ENCODE data around the gene BIRC6.
"Not testable (repeated sequence)": the region's sequence is repeated elsewhere in the genome, so short reads cannot be mapped to it uniquely, and the experiment has no call there.

BIRC6 gene

DNA sequence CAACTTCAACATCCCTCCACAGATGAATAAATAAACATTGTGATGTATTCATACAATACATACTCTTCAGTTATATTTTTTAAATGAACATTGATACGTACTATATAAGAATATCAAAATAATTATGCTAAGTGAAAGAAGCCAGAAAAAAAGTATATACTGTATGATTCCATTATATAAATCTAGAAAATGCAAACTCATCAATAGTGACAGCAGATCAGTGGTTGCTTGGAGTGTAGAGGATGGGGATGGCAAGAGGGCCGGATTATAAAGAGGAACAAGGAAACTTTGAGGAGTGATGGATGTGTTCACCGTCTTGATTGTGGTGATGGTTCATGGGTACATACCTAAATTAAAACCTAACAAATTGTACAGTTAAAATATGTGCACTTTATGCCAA, 268.0 kb downstream of the BIRC6 start:
- no peak for DNase-seq

DNA sequence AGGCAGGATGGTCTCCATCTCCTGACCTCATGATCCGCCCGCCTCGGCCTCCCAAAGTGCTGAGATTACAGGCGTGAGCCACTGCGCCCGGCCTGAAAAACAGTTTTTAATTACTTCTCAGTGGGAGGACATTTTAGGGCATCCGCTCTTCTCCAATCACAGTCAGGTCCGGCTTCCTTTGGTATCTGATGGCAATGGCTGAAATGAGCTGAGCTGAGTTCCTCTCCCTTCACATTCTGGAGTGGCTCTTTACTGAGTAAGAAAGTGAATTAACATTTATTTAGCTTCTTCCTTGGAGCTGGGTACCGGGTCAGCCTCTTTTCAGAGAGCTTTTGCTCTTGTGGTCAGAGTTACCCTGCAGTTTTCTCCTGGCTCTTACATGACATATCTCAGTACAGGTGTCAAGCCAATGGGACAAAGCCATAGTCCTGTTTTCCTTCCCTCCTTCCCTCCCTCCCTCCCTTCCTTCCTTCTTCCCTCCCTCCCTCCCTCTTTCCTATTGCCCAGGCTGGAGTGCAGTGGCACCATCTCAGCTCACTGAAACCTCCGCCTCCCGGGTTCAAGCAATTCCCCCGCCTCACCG, 269.9 kb downstream of the BIRC6 start:
- no peak for DNase-seq

DNA sequence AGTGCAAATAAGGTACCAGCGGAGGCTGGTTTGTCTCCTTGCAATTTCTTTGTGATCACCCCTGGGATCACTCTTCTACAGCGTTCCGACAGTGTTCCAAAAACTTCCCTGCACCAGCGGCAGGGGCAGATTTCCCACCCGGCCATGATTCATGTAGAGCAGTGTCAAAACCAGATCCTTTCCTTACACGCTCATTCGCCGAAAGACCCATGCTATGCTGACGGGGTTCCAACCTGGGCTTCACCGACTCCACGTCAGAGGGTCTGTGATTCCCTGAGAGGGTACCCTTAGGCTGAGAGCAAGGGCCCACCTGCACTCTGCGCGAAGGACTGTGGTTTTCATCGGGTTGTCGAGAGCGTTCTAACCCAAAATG, 270.6 kb downstream of the BIRC6 start:
- peak; percentile 63 for DNase-seq

DNA sequence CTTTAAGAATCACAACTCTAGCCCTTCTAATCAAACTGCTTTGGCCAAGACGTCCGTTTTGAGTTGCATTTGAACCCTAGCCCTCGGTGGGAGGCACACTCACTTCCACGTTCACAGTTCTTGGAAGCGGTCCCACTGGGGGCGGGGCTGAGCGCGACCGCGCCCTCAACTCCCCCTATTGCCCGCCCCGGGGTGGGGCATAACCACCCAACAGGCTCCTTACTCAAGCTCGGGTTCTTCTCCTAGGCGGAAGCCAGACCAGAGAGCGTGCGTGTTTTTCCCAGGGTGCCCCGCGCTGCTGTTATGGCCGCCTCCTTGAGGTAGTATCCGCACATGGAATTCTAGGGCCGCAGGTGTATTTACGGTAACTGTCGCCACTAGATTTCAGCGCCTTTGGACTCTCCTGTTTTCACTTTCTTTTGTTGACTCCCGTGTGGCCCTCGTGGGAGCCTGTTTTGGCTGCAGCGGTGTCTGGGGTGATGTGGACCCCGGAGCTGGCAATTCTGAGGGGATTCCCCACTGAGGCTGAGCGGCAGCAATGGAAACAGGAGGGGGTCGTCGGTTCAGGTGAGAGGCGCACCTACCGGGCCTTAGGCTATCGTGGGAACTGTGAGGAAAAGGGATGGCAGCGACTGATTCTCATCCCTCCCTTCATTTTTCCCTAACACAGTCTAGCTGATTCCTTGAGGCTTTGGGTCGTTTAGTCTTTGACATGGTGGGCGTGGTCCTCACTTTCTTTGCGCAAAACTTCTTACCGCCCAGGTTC, 271.2 kb downstream of the BIRC6 start, which contains the start of gene TTC27:
TTC27 (plus strand) TSS at position 237 of the 766 bp plus-strand sequence; CDS start at position 480, 243 bp downstream.
- DNase-seq: peak; percentile 96

DNA sequence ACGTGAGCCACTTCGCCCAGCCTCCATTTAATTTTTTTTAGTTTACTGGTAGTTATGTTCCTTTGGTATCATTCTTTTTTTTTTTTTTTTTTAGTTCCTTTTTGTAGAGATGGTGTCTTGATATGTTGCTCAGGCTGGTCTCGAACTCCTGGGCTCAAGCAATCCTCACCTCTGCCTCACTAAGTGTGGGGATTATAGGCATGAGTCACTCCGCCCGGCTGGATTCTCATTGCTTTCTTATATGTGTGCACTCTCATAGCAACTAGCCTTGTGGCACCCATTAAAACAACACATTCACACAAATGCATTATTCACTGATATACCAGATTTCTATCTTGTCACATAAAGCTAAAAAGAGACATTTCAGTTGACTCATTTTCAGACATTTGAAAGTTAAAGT, 275.3 kb downstream of the BIRC6 start:
- peak; percentile 44 for DNase-seq

DNA sequence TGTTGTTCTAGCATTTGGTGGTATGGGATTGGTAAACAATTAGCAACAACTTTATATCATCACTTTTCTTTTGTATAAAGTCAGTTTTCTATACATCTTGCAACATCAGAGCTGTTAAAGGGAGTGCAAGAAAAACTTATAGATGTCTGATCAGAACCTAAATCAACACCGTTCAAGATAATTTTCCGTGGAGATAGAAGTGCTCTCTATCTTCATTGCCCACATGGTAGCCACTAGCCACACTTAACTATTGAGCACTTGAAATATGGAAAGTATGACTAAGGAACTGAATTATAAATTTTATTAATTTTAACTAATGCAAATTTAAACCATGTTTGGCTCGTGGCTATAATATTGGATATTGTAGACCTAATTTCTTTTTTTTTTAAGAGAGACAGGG, 276.2 kb downstream of the BIRC6 start:
- no peak for DNase-seq

DNA sequence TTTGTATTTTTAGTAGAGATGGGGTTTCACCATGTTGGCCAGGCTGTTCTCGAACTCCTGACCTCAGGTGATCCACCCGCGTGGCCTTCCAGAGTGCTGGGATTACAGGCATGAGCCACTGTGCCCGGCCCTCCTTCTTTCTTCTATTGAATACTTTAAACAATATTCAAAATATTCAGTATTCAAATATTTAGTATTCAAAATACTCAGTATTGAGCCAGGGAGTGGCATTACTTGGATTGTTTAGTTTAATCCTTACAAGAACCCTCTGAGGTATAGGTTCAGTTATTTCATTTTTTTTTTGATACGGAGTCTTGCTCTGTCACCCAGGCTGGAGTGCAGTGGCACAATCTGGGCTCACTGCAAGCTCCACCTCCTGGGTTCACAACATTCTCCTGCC, 281.7 kb downstream of the BIRC6 start:
- not testable (repeated sequence) for DNase-seq

DNA sequence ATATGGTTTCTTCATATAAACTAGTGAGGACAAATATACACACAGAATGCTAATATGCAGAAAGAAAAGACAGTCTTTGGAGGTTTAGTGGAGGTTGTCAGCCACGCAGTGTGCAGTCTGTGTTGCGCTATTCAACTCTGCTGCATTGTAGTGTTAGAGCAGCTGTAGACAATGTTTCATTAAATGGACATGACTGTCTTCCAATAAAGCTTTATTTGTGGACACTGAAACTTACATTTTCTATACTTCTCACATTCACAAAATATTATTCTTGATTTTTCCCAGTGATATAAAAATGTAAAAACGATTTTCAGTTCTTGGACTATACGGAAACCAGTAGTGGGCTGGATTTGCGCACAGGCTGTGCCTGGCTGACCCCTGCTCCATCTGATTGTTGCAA, 284.4 kb downstream of the BIRC6 start:
- DNase-seq: no peak

DNA sequence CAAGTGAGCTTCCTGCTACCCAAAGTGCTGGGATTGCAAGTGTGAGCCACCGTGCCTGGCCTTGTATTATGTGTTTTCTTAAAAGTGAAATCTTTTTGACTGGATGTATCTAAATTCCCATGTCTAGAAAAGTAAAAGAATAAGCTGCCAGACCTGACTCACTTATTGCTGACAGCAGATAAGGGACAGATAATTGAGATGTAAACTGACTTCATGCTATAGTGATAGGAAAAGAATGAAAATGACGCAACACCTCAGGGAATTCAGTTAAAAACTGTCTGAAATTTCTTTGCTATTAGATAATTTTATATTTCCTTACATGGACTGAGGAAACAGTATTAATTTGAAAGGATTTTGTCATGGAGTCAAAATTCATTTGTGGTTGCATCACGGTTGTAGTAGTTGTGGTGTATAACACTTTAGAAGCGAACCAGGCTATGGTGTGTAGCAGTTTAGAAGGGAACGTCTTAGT, 290.4 kb downstream of the BIRC6 start:
- DNase-seq: peak; percentile 88

DNA sequence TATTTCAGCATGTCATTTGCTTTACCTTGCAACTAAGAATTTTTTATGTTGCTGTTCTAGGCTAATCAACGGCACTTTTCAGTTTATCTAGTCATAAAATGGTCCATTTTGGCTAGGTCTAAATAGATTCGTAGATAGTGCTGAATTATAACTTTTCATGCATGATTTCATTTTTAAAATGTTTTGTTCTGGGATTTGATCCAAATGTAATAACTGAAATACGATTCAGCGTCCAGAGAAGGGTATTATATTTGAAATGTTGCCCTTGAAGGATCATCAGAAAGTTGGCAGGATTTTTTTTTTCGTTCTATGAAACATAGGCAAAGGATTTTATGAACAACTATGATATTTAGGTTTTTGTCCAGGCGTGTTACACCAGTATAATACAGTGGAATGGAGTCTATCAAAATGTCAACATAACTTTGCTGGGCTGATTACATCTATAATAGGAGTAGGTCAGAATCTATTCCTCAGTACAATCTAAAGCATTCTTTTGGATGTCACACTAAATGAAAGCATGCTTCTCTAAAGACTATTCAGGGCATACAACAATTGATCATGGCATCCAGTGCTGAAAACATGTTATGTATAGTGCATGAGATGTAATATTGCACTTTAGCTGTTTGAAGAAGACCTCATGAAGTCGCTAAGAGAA, 295.9 kb downstream of the BIRC6 start:
- DNase-seq: peak; percentile 15

DNA sequence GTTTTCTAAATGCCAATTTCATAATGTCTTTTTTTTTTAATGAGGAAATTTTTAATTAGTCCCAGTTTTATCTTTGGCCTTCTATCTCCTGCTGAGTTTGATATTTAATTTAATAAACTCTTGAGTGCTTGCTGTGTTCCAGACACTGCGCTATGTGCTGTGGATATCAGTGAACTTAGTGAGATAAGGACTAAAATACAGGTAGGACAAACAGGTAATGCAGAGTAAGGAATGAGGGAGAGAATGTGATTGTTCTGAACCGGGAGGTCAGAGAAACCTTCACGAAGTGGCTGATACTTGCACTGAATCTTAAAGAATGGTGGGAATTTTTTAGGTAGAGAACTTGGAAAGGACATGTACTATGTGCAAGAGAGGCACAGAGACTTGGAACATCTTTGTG, 299.2 kb downstream of the BIRC6 start:
- DNase-seq: no peak

DNA sequence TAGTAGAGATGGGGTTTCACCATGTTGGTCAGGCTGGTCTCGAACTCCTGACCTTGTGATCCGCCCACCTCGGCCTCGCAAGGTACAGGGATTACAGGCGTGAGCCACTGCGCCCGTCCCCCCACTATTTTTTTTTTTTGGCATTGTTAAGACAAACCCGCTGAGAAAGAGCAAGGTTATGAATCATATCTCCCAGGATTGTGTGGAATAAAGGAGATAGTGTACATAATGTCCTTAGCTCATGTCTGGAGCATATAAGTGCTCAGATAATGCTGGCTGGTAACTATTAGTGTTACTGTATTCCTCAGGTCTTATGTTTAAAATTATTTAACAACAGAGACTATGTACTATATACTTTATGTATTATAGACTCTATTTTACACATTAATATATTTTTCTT, 307.0 kb downstream of the BIRC6 start:
- DNase-seq: no peak

DNA sequence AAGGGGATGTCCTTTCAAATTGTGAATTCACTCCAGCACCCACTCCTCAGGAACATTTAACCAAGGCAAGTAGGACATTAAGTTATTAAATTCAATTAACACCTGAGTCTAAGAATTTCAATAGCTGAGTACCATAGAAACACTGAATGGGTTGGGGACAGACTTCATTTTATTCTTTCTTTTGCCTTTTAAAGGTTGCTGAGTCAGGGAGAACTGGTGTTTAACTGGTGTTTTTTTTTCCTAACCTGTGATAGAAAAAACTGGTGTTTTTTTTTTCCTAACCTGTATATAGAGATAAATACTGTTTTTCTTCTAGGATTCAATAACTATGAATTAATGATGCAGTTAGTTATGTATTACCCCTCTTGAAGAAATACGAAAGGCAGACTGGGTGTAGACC, 309.9 kb downstream of the BIRC6 start:
- DNase-seq: no peak

DNA sequence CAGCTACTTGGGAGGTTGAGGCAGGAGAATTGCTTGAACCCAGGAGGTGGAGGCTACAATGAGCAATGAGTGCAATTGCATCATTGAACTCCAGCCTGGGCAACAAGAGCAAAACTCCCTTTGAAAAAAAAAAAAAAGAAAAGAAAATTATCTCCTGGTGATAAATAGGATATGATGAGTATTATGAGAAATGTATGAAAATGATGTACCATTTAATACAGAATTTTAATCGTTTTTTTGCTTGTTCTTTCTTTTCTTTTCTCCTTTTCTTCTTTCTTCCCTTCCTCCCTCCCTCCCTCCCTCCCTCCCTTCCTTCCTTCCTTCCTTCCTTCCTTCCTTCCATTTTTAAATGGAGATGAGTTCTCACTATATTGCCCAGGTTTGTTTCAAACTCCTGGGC, 311.4 kb downstream of the BIRC6 start:
- no peak for DNase-seq

Measured in fibroblast of skin of abdomen (primary cell).